T-helper 2 cell treated with Interferon-gamma antibody and Interleukin-4, amounts not matched to agents 5 μg/mL and 100 μg/mL, for 36 hours (primary cell): ENCODE results near the gene WDR55.
A peak's percentile ranks its signal among the peaks of the same experiment; 100 is the strongest.
"Not testable (repeated sequence)": the region's sequence is repeated elsewhere in the genome, so short reads cannot be mapped to it uniquely, and the experiment has no call there.

ENCODE experiments used
- DNase-seq: peaks from one replicate; pipeline ENCODE4 v3.0.0; 2021; ENCODE audit warnings: low spot score
- H3K27ac Mint-ChIP-seq: one replicate; pipeline ENCODE4 v1.8.0; 2021; ENCODE audit warnings: mild to moderate bottlenecking, mixed read lengths
- H3K27me3 Mint-ChIP-seq: one replicate; pipeline ENCODE4 v1.8.0; 2021; ENCODE audit warnings: low read depth, mixed read lengths
- H3K36me3 Mint-ChIP-seq: one replicate; pipeline ENCODE4 v1.8.0; 2021; ENCODE audit warnings: low read depth, mixed read lengths
- H3K4me1 Mint-ChIP-seq: one replicate; pipeline ENCODE4 v1.8.0; 2021; ENCODE audit warnings: low read depth, mixed read lengths
- H3K4me3 Mint-ChIP-seq: one replicate; pipeline ENCODE4 v1.8.0; 2022; ENCODE audit warnings: mild to moderate bottlenecking, moderate library complexity, mixed read lengths
- H3K9me3 Mint-ChIP-seq: one replicate; pipeline ENCODE4 v1.8.0; 2021; ENCODE audit warnings: mixed read lengths

Gene WDR55

GRCh38 chr5:140673187-140673976, 8.7 kb downstream of the WDR55 start, which contains the start of gene DND1:
Gene DND1 (minus strand): TSS chr5:140673576. CDS start chr5:140673542, 34 bp downstream.
- peaks cover 58% of the 10 kb centered on the region for H3K36me3 Mint-ChIP-seq
- no peak within 1 kb of the TSS for H3K4me3 Mint-ChIP-seq
- peak within 1 kb of the TSS; percentile 35 for H3K27ac Mint-ChIP-seq
- H3K27me3 Mint-ChIP-seq, result no peaks in the 10 kb centered on the region
- DNase-seq, result no peak
- H3K4me1 Mint-ChIP-seq, result no peaks in the 10 kb centered on the region
- no peaks in the 10 kb centered on the region for H3K9me3 Mint-ChIP-seq

- Mint-ChIP-seq H3K36me3 (peaks cover 51% of the 10 kb centered on the region), H3K27me3 (no peaks in the 10 kb centered on the region), H3K9me3 (no peaks in the 10 kb centered on the region), H3K27ac (peak overlapping the region; percentile 35), H3K4me1 (no peaks in the 10 kb centered on the region), H3K4me3 (no peak overlapping the region)
- no peak for DNase-seq
Observed at GRCh38 chr5:140674211-140674610, 9.5 kb downstream of the WDR55 start.

- H3K36me3 Mint-ChIP-seq, result peaks cover 47% of the 10 kb centered on the region
- no peaks in the 10 kb centered on the region for H3K27me3 Mint-ChIP-seq
- no peaks in the 10 kb centered on the region for H3K9me3 Mint-ChIP-seq
- peak overlapping the region; percentile 53 for H3K27ac Mint-ChIP-seq
- no peak for DNase-seq
- H3K4me3 Mint-ChIP-seq, result no peak overlapping the region
- H3K4me1 Mint-ChIP-seq, result no peaks in the 10 kb centered on the region
Observed at GRCh38 chr5:140674629-140675028, 9.9 kb downstream of the WDR55 start.

GRCh38 chr5:140677947-140678346, 13.2 kb downstream of the WDR55 start:
- DNase-seq, result no peak
- Mint-ChIP-seq H3K9me3 (no peaks in the 10 kb centered on the region), H3K4me1 (no peaks in the 10 kb centered on the region), H3K36me3 (peaks cover 43% of the 10 kb centered on the region), H3K4me3 (no peak overlapping the region), H3K27ac (no peak overlapping the region), H3K27me3 (no peaks in the 10 kb centered on the region)

- no peak for DNase-seq
- Mint-ChIP-seq H3K4me1 (no peaks in the 10 kb centered on the region), H3K9me3 (no peaks in the 10 kb centered on the region), H3K36me3 (peaks cover 44% of the 10 kb centered on the region), H3K27me3 (no peaks in the 10 kb centered on the region), H3K27ac (no peak overlapping the region), H3K4me3 (no peak overlapping the region)
Observed at GRCh38 chr5:140678993-140679392, 14.3 kb downstream of the WDR55 start.

GRCh38 chr5:140690376-140690932, 25.8 kb downstream of the WDR55 start:
- H3K9me3 Mint-ChIP-seq, result no peaks in the 10 kb centered on the region
- H3K4me3 Mint-ChIP-seq, result peak overlapping the region; percentile 100
- H3K4me1 Mint-ChIP-seq, result peaks cover 25% of the 10 kb centered on the region
- no peaks in the 10 kb centered on the region for H3K27me3 Mint-ChIP-seq
- DNase-seq, result no peak
- H3K27ac Mint-ChIP-seq, result peak overlapping the region; percentile 95
- H3K36me3 Mint-ChIP-seq, result peaks cover 36% of the 10 kb centered on the region

GRCh38 chr5:140690941-140691924, 26.5 kb downstream of the WDR55 start, which contains the start of the genes HARS1 and HARS2:
Gene HARS1 (minus strand): TSS chr5:140691370. CDS start chr5:140691304, 66 bp downstream.
Gene HARS2 (plus strand): TSS chr5:140691455. CDS start chr5:140691649, 194 bp downstream.
- peak within 1 kb of the TSS; percentile 95 for H3K27ac Mint-ChIP-seq
- peak; percentile 89 for DNase-seq
- peaks cover 43% of the 10 kb centered on the region for H3K36me3 Mint-ChIP-seq
- H3K4me1 Mint-ChIP-seq, result peaks cover 25% of the 10 kb centered on the region
- no peaks in the 10 kb centered on the region for H3K9me3 Mint-ChIP-seq
- peak within 1 kb of the TSS; percentile 100 for H3K4me3 Mint-ChIP-seq
- no peaks in the 10 kb centered on the region for H3K27me3 Mint-ChIP-seq

GRCh38 chr5:140694276-140694675, 29.6 kb downstream of the WDR55 start:
- no peak for DNase-seq
- H3K4me3 Mint-ChIP-seq, result no peak overlapping the region
- peaks cover 19% of the 10 kb centered on the region for H3K4me1 Mint-ChIP-seq

GRCh38 chr5:140696891-140697492, 32.3 kb downstream of the WDR55 start:
- H3K9me3 Mint-ChIP-seq, result no peaks in the 10 kb centered on the region
- no peaks in the 10 kb centered on the region for H3K27me3 Mint-ChIP-seq
- no peak overlapping the region for H3K27ac Mint-ChIP-seq
- no peak overlapping the region for H3K4me3 Mint-ChIP-seq
- peaks cover 54% of the 10 kb centered on the region for H3K36me3 Mint-ChIP-seq
- DNase-seq, result no peak
- H3K4me1 Mint-ChIP-seq, result peaks cover 26% of the 10 kb centered on the region

More at GRCh38 chr5:140694276-140694675, 29.6 kb downstream of the WDR55 start:
- H3K27ac Mint-ChIP-seq, result no peak overlapping the region
- H3K27me3 Mint-ChIP-seq, result no peaks in the 10 kb centered on the region
- H3K36me3 Mint-ChIP-seq, result peaks cover 56% of the 10 kb centered on the region
- no peaks in the 10 kb centered on the region for H3K9me3 Mint-ChIP-seq

GRCh38 chr5:140700177-140701144, 35.8 kb downstream of the WDR55 start, which contains the start of gene ZMAT2:
Gene ZMAT2 (plus strand): TSS chr5:140700447. CDS start chr5:140700461, 14 bp downstream.
- H3K36me3 Mint-ChIP-seq, result peaks cover 65% of the 10 kb centered on the region
- peaks cover 21% of the 10 kb centered on the region for H3K4me1 Mint-ChIP-seq
- peak; percentile 93 for DNase-seq
- peak within 1 kb of the TSS; percentile 99 for H3K4me3 Mint-ChIP-seq
- H3K9me3 Mint-ChIP-seq, result no peaks in the 10 kb centered on the region
- H3K27ac Mint-ChIP-seq, result peak within 1 kb of the TSS; percentile 95
- H3K27me3 Mint-ChIP-seq, result no peaks in the 10 kb centered on the region

- no peak for DNase-seq
- H3K27ac Mint-ChIP-seq, result no peak overlapping the region
- peaks cover 20% of the 10 kb centered on the region for H3K4me1 Mint-ChIP-seq
- H3K9me3 Mint-ChIP-seq, result no peaks in the 10 kb centered on the region
- H3K4me3 Mint-ChIP-seq, result no peak overlapping the region
- H3K27me3 Mint-ChIP-seq, result peaks cover 5% of the 10 kb centered on the region
- H3K36me3 Mint-ChIP-seq, result peaks cover 26% of the 10 kb centered on the region
Observed at GRCh38 chr5:140707812-140708211, 43.1 kb downstream of the WDR55 start.

GRCh38 chr5:140708787-140709186, 44.1 kb downstream of the WDR55 start:
- not testable (repeated sequence) for DNase-seq, H3K27me3 Mint-ChIP-seq, H3K27ac Mint-ChIP-seq, H3K9me3 Mint-ChIP-seq
- peak overlapping the region; percentile 71 for H3K4me3 Mint-ChIP-seq
- peaks cover 20% of the 10 kb centered on the region for H3K4me1 Mint-ChIP-seq
- H3K36me3 Mint-ChIP-seq, result peaks cover 22% of the 10 kb centered on the region
